GM21367 (cell line): ENCODE results near the gene TEAD4.

Experiments used
- ATAC-seq: cut with Tn5 transposase; IDR thresholded peaks from one replicate; pipeline ENCODE4 v1.9.1; 2021; ENCODE audit not compliant: unreplicated experiment

TEAD4 gene

GRCh38 chr12:2999265-2999841, 40.2 kb downstream of the TEAD4 start:
- ATAC-seq, result no peak

- no peak for ATAC-seq
These were observed 41.5 kb downstream of the TEAD4 start for GRCh38 chr12:3000548-3001275.

GRCh38 chr12:3002646-3003045, 43.4 kb downstream of the TEAD4 start:
- no peak for ATAC-seq

DNA sequence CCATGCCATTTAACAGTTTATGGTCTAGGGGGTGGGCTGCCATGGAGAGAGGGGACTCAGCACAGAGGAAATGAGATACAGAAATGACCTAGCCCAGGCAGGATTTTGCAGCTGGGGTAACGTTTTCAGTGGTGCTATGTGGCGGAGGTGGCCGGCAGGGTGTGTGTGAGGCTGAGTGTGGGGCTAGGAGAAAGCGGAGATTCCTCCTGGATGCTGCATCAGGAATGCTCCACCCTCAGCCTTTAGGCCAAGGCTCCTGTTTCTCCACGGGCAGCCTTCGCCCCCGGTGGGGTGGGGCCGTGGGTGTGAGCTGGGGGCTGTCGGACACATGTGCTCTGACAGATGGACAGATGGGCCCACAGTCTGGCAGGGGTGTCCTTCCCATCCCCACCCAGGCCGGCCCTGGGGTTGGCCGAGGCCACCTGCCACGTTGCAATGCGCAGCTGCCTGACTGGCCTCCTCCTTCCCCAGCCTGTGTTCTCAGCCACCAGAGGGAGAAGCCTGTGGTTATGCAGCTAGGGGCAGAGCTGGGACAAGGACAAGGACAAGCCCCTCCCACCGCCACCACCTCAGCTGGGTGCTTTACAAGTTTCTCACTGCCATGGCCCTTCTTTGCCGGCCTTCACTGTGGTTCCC, 44.3 kb downstream of the TEAD4 start:
- ATAC-seq, result no peak

GRCh38 chr12:3004655-3005565, 45.7 kb downstream of the TEAD4 start:
- no peak for ATAC-seq

- ATAC-seq, result no peak
These were observed 46.5 kb downstream of the TEAD4 start for GRCh38 chr12:3005736-3006135.

- ATAC-seq, result no peak
These were observed 50.6 kb downstream of the TEAD4 start for GRCh38 chr12:3009780-3010179.

DNA sequence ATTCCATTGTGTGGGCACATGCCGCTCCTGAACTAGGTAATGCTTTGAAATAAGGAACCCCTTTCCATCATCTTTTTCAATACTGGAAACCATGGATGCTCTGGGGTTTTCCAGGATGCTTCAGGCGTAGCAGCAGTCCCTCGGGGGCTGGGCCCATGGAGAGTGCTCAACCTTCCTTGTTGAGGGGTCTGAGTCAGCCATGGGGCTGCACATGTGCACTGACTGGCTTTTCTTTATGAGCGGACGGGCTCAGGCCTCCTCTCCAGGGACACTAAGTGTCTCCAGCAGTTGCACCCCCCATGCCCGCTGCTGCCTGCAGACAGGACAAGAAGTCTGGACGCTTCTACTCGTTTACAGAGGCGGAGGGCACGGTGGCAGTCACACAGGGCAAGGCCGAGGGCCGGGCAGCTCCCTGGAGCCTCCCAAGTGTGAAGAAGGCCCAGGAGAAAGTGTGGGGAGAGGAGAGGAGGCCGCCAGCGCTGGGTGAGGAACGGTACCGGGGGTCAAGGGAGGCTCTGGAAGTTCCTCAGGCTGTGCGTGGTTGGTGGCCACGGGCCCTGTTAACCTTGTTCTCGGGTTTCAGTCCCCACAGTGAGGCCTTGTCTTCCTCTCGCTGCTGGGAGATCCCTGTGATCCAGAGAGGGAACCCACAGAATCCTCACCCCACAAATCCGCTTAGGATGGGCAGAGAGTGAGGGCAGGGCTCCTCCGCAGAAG, 51.2 kb downstream of the TEAD4 start:
- ATAC-seq, result no peak

GRCh38 chr12:3012786-3013185, 53.6 kb downstream of the TEAD4 start:
- no peak for ATAC-seq

DNA sequence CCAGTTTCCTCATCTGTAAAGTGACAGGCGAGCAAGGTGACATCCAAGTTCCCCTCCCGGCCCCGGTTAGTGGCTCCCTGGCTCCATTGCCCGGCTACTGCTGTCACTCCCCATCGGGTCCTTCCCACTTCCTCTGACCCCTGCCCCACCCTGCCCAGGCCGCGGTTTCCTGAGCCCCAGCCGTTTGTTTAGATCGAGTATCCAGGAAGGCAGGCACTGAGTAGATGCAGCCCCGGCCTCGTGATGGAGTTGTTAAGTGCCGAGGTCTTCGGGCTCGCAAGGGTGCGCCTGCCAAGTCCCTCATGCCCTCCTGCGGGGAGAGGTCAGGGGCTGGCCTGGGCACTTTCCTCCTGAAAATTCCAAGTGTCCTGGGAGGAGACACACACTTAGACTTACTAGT, 55.4 kb downstream of the TEAD4 start:
- no peak for ATAC-seq

- ATAC-seq, result no peak
These were observed 56.2 kb downstream of the TEAD4 start for GRCh38 chr12:3015356-3015755.

GRCh38 chr12:3016191-3016590, 57.0 kb downstream of the TEAD4 start:
- no peak for ATAC-seq

- ATAC-seq, result no peak
These were observed 58.1 kb downstream of the TEAD4 start for GRCh38 chr12:3017281-3017680.

GRCh38 chr12:3018284-3019004, 59.2 kb downstream of the TEAD4 start:
- no peak for ATAC-seq

DNA sequence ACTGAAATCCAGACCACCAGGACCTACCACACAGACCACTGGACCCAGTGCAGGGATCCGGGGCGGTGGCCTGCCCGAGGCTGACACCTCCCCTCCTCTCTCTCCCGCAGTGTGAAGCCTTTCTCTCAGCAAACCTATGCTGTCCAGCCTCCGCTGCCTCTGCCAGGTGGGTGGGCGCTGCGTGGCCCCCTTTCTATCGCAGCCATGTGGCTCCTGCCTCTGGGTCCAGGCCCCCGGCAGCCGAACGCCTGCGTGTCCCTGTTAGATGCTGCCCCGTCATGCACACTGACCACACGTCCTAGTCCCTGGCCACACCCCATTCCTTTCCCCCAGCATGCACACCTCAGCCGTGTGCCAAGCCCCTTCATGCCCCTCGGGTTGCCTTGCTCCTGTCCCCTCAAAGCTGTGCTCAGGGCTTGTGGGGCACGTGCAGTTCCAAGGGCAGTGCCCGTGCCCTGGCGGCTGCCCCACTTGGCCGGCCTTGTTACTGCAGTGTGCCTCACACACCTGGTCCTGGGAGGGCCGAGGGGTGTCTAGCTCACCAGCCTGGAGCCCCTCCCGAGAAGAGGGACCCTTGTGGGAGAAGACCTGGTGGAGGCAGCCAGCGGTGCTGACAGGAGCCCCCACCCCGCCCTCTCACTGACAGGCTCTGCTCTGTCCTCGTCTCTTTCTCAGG, 59.9 kb downstream of the TEAD4 start:
- ATAC-seq, result no peak

DNA sequence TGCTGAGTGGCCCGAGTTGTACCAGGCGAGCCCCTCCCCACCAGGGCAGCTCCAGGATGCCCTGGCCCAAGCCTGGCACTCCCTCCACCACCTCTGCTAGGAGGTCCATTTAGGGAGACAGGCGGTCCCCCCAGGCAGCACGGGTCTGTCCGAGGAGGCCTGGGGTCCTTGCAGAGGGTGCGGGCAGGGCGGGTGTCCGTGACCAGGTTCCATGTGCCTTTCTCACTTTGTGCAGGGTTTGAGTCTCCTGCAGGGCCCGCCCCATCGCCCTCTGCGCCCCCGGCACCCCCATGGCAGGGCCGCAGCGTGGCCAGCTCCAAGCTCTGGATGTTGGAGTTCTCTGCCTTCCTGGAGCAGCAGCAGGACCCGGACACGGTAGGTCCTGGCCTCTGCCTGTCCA, 61.2 kb downstream of the TEAD4 start:
- ATAC-seq, result no peak

GRCh38 chr12:3020850-3021435, 61.7 kb downstream of the TEAD4 start:
- ATAC-seq, result no peak

GRCh38 chr12:3022411-3022810, 63.2 kb downstream of the TEAD4 start:
- ATAC-seq, result no peak

- no peak for ATAC-seq
These were observed 63.8 kb downstream of the TEAD4 start for GRCh38 chr12:3022961-3023360.
